ENCODE data around the gene RFX6.
"Not testable (repeated sequence)": the region's sequence is repeated elsewhere in the genome, so short reads cannot be mapped to it uniquely, and the experiment has no call there.

Gene RFX6
- total RNA-seq = 0 to 0.62 (median 0.09) reads per million in 4 experiments

GRCh38 chr6:116876635-116877611 is at the start of gene RFX6:
TSS of gene RFX6 (plus strand) at chr6:116877242. CDS start at chr6:116877276, 34 bp downstream.
- no peak for DNase-seq

DNA sequence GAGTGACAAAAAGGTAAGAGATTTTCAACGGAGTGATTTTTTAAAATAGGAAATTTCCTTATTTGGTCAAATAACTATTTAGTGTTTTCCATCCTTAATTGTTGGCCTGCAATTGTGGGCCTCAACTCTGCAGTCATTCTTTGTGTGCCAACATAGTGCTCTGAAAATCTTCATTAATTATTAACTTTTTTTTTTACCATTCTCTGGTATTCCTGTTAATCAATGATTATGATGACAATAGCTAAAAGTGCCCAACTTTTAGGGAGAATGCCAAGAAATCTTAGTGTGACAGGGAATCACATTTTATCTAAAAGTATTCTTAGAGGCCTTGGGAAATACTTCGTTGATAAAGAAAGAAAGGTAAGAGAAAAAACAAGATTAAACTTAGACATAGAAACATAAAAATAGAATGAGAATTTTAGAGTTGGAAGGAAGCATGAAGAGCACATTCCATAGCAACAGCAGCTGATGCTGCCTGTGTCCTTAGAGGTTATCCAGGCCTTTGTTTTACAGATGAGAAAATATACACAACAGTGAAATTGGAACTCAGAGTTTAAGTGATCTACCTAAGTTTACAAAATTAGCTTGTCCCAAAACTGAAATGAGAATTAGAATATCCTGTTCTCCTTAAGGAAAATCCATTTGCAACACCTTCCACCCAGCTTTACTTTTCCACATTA is 49.3 kb upstream of the RFX6 start:
- DNase-seq = no peak

DNA sequence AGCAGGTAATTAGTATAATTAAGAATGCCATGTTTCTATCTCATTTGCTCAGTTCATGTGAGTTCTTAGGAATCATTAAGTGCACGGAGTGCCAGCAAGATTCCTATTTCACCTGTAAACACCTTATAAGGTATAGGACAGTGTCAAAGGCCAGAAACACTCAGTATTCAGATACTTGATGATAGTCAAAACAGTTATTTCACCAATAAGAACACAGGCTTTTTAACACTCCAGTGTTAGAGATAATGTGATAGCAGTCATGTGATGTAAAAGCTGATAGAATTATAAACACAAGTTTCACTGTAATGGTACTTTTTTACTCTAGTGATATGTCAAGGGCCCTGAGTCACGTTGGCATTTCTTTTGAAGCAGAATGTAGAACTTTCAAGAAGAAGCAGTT is 48.1 kb upstream of the RFX6 start, which contains the start of gene GPRC6A:
TSS of gene GPRC6A (minus strand) at position 101 of the 400 bp plus-strand sequence. CDS start at position 31, 70 bp downstream.
- DNase-seq = no peak

GRCh38 chr6:116834526-116834925 is 42.5 kb upstream of the RFX6 start:
- not testable (repeated sequence) for DNase-seq

DNA sequence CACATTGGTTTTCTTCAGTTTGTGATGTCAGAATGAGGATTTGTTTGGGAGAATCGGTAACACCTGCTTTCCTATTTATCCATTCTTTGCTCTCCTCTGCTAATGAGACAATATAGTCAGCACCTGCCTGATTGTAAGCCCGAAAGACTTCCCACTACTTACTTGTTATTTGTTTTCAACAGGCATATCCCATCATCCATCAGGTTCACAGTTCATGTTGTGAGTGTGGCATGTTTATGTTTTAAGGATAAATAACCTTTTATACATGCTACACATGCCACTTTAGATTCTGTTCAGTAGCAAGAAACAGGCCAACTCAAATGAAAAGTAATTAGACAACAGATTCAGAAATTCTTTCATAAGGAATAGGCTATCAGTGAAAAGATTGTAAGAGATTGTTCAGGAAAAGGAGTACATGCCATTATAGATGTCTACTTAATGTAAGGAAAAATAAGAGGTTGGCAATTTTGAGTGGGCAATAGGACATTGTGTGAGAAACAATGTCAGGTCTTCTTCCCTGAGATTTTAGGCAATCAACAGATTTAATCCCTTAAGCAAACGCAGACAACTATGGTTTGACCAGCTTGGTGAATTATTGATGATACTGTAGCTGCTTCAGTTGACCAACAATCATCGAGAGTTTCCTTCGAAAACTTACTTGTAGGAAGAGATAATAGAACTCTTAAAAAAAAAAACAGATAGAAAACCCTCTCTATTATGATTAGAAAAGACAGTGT is 40.3 kb upstream of the RFX6 start:
- DNase-seq = no peak

DNA sequence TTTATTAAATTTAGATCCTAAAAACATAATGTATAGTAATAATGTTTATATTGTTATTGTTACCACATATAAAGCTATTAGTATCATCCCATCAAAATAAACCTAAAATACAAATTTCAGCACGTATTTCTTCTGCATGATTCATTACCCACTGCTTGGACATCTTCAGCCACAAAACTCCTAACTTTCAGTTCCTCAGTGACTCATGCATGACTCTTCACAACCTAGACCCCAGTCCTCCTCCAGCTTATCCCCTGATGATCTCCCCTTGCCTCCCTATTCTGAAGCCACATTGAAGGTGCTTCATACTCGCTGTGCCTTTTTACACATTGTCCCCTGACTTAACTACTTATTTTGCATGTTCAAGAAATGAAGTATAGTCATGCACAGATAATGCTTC is 37.0 kb upstream of the RFX6 start:
- no peak for DNase-seq

- DNase-seq = no peak
Observed at GRCh38 chr6:116842459-116842858, 34.6 kb upstream of the RFX6 start.

DNA sequence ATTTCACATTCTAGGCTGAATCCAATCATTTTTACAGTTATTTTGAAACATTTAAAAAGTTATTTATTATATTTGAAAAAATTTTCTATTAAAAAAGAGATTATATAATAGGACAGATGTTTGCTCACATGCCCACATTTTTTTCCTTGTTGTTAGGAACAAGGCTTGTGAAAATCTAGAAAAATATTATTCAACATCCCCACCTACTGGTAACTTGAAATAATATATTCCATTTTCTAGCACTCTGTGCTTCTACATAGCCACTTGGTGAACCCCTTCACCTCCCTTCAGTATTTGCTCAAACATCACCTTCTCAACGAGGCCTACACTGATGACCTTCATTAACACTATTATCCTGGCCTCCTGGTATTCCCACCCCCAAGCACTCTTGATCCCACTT is 29.8 kb upstream of the RFX6 start:
- no peak for DNase-seq

GRCh38 chr6:116858060-116858459 is 19.0 kb upstream of the RFX6 start:
- no peak for DNase-seq

- DNase-seq = no peak
Observed at GRCh38 chr6:116859264-116859663, 17.8 kb upstream of the RFX6 start.

- no peak for DNase-seq
Observed at GRCh38 chr6:116866281-116866871, 10.7 kb upstream of the RFX6 start.

DNA sequence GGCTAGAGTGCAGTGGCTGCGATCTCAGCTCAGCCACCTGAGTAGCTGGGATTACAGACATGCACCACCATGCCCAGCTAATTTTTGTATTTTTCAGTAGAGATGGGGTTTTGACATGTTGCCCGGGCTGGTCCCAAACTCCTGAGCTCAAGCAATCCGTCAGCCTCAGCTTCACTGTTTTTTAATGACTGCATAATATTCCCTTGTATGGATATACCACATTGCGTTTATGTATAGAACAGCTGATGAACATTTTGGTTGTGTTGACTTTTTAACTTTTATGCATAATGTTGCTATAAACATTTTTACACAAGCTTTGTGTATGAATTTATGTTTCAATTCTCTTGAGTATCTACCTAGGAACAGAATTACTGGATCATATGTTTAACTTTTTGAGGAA is 4.3 kb upstream of the RFX6 start:
- no peak for DNase-seq

DNA sequence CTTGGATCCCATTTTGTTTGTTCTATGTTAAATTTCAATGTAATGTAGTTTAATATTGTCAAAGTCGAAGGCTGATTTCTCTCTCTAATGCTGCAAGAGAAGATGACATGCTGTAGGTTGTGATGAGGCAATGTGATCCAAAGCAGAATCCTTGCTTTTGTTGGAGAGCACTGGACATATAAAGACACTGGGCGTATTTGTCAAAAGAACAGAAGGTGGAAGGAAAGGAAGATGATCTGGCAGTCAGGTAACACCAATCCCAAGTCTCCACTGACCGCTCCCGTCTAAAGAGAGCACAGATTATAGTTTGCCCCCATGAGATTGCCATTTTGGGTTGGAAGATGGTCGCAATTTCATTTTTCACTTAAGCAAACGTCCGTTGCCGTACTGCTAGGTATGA is 935 bp upstream of the RFX6 start:
- no peak for DNase-seq

- DNase-seq = no peak
Observed at GRCh38 chr6:116877743-116878142, 701 bp downstream of the RFX6 start.

DNA sequence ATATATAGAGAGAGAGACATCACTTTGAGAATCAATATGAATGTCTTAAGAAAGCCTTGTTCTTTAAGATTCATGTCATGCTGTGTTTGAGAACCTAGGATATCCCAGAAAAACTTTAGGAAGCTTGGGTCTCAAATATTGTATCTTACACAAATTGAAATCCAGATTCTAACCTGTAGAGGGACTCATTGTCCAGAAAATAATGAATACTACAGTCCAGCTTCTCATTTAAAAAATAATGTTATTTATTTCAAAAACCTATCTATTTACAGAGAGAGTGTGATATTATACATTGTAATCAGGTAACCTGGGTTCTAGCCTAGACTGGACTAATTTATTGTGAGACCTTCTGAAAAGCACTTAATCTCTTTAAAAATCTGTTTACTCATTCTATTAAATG is 4.2 kb downstream of the RFX6 start:
- no peak for DNase-seq

- DNase-seq = no peak
Observed at GRCh38 chr6:116883005-116883404, 6.0 kb downstream of the RFX6 start.

- DNase-seq = no peak
Observed at GRCh38 chr6:116884530-116884929, 7.5 kb downstream of the RFX6 start.

DNA sequence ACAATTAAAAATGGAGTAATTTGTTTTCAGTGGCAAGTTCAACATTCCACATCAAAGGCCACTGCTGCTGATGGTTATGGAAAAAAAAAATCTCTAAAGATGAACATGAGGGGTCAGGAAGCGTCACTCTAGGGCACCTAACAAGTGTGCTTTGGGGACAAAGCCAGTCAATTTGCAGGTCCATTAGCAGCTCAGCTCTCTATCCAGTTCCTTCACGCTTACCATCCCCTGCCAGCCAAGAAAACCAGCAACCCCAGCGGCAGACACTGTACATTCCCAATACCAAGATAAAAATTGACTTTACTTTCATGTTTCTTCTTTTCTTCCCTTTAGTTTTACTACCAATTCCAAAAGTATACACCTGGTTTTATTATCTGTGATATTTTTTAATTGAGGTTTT is 10.1 kb downstream of the RFX6 start:
- no peak for DNase-seq

DNA sequence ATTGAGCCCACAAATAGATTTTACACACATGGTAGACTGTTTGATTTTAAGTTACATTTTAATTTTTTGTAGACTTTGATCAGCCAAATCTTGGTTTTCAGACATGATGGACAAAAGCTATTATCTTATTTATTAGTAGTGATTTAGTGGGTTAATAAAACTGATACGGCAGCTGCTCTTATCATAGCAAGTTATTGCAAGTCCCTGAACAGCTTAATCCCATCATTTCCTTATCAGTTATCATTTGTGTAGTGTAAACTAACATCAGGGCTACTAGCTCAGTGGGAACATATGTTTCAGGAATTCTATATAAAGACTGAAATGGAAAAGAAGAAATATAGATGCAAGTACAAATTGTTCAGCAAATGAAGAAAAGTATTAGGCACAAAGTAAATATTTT is 10.9 kb downstream of the RFX6 start:
- no peak for DNase-seq

DNA sequence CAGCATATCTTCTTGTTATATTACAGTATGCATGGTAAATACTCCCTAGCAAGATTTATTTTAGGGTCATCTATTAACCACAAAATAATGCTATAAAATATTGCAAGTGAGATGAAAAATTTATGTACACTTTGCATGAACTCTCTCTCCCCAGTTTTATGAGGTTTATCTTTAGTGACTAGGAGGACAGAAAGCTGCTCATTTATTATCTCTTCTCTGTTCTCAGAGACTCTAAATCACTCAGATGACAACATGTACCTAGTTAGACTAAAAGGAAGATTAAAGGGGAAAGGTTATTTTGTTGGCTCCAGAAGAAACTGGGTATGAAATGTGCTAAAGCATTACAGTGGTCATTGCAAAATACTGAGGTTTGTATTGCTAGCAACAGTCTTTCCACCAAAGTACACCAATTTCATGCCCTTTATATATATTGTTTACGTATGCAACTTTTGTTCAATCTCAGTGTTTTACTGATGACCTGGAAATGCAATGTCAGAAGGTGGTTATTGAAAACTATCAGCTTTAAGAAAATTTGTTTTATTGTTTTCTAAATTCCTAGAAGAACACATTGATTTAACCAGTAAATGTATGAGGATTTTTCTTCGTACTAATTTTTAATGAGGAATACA is 11.8 kb downstream of the RFX6 start:
- no peak for DNase-seq

- no peak for DNase-seq
Observed at GRCh38 chr6:116894669-116895068, 17.6 kb downstream of the RFX6 start.

DNA sequence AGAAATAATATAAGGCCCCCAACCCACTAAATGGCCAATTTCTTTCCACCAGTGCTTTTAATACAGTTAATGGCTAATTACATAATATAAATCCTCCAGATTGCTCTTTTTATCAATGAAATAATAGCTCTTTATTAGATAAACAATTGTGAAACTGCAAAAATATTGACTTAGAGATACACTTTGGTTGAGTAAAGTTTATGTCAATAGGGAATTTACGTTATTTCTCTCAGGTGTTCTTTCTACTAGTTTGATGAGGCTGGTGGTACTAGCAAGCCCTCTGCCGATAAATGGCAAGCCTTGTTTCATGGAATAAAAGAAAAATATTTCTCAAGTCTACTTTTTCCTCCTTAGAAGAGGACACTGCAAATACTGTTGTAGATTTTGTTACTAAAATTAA is 18.9 kb downstream of the RFX6 start:
- DNase-seq = no peak
